T47D (cell line): ENCODE data around the gene TMEM238L.
A peak's percentile ranks its signal among the peaks of the same experiment; 100 is the strongest.
"Not testable (repeated sequence)": the region's sequence is repeated elsewhere in the genome, so short reads cannot be mapped to it uniquely, and the experiment has no call there.

Source experiments
- DNase-seq, 2 experiments: peaks; one replicate each; pipeline versions ENCODE4 v3.0.0 to v3.0.0-alpha.2; 2011 to 2012; ENCODE audit warnings: low read depth in 1 of 2, low spot score in 1 of 2
- JUND ChIP-seq: IDR thresholded peaks from 2 replicates; pipeline ENCODE4 v1.6.1; 2012; ENCODE audit warnings: low read depth
- in situ Hi-C: cut with HindIII; loops from 2 replicates; pipeline ENCODE4 v1.10.0; 2016; ENCODE audit warnings: low sequenced_read_pairs, low pct_unique_long_range_greater_than_20kb

The TMEM238L gene, protein sequence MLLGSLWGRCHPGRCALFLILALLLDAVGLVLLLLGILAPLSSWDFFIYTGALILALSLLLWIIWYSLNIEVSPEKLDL

DNA sequence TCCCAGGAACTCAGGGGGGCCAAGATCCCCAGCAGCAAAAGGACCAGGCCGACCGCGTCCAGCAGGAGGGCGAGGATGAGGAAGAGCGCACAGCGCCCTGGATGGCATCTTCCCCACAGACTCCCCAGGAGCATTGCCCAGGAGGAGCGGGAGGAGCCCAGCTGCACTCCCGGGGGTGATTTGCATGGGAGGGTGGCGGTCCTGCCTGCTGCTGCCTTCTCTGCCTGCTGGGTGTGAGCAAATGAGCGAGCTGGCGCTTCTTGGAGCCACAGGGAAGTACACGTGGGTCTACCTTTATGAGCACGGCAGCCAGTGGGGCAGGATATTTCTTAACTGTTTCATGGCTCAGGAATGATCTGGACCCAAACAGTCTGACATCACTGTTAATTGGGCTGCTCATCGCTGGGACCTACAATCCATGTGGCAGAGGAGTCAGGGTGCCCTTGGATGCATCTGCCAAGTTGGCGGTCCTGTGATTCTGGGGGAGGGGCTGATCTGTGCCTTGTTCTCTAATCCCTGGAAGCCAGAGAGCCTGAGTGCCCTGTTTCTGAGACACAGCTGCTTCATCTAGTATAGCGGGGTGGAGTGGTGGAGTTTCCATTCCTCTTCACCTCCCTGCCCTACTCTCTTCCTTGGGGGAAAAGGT, at the start of gene TMEM238L:
TSS of gene TMEM238L (minus strand) at position 270 of the 646 bp plus-strand sequence. CDS start at position 134, 136 bp downstream.
- no peak for TF ChIP-seq JUND
- in situ Hi-C loops = no loop called here
- no peak for DNase-seq

DNA sequence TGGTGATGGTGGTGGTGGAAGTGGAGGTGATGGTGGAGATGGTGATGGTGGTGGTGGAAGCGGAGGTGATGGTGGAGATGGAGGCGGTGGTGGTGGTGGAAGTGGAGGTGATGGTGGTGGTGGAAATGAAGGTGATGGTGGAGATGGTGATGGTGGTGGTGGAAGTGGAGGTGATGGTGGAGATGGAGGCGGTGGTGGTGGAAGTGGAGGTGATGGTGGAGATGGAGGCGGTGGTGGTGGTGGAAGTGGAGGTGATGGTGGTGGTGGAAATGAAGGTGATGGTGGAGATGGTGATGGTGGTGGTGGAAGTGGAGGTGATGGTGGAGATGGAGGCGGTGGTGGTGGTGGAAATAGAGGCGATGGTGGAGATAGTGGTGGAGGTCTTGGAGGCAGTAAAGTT, 42.7 kb upstream of the TMEM238L start:
- DNase-seq, in situ Hi-C loops: not testable (repeated sequence)

DNA sequence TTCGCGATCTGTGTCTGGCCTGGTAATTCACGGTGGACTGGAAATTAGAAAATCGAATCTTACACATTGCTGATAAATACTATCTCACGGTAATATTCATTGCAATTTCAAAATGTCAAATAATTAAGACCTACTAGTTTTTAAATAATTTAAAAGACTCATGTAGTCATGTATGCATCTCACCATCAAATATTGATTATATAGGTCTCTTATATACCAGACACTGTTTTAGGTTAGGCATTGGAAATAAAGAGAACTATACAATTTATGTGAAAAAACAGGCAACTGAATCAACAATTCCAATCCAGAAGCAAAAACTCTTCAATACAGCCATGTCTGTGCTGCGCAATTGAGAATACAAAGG, 41.5 kb upstream of the TMEM238L start:
- in situ Hi-C loops = no loop called here
- no peak for DNase-seq
- TF ChIP-seq JUND = no peak

DNA sequence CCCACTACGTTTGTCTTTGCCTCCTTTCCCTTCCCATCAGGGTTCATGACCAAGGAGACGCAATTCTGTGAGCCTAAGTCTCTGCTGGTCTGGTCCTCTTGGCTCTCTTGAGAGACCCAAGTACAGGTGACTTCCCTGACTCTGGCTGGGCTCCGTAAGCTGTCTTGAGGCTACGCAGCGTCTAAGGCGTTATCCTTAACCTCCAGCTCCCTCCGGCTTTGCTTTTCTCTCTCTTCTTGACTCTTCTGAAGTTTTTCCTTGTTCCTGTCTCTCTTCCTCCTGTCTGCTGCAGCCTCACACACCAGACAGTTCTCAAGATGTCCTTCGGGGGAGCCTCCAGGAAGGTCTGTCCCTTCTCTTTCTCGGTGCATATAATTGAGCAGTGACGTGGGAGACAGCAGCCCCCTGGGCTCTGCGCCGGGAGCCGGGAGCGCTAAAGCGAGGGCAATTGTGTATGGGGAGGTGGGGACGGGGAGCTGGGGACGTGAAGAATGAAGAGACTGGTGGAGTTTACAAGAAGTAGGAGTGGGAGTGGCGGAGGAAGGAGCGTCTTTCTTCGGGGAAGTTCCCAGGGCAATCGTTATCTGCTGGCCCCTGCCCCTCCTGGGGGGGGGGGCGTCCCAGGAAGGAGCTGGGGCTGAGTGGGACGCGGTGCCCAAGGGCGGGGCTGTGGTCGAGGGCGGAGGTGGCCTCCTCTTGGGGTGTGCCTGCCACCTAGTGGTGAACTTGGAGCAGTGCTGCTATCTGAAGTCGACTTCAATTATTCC, 40.9 kb upstream of the TMEM238L start:
- DNase-seq = peak; percentile 41 to 62
- no peak for TF ChIP-seq JUND
- in situ Hi-C loops = no loop called here

DNA sequence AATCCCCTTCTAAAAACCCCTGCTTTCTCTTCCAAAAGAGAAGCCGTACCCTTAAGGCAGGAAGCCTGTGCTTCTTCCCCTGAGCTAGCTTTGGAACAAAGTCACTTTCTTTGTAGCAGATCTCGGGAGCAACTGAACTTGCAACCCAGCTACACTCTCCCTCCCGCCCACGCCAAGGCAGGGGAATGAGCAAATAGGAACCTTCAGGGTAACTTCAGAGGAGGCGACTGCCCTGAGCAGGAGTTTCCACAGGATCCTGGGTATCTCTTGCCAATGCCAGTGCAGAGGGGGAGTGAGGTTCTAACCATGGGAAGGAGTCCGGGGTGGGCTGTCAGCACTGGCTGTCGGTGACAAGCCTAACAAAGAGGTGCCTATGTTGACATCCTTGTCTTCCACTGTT, 39.9 kb upstream of the TMEM238L start:
- in situ Hi-C loops = no loop called here
- TF ChIP-seq JUND = no peak
- DNase-seq = no peak

DNA sequence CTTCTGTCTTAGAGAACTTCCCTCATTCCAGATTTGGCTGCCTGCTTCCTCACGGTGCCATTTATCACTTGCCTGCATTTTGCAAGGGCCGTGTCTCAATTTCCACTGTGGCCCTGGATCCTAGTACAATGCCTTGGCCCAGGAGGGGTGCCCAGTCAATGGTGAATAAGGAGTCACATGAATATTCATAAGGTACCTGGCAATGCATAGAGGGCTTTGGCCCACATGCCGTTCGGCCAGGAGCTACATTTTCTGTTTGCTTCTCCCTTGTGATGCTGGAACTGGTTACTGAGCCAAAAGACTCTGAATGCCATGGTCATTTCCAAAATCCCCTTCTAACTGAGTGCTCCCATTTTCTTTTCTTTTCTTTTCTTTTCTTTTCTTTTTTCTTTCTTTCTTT, 38.8 kb upstream of the TMEM238L start:
- no peak for DNase-seq
- no peak for TF ChIP-seq JUND
- in situ Hi-C loops = no loop called here

DNA sequence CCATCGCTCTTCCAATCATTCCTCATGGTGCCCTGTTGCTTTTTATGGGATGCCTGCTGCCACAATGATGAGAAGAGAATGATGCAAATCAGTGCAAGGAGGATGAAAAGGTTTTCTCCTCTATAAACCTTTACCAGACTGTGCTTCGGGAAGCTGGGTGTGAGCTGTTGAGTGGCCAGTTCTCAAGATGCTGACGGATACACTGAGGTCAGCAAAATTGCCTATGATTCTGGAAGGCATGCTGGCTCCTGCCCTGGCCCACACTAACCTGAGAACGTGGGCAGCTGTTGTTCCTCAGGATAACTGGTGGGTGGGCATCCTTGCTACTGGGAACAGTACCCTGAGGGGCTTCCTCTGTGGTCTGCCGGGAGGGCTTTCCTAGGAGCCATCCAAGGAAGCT, 34.8 kb upstream of the TMEM238L start:
- no peak for DNase-seq
- in situ Hi-C loops = no loop called here
- TF ChIP-seq JUND = no peak

DNA sequence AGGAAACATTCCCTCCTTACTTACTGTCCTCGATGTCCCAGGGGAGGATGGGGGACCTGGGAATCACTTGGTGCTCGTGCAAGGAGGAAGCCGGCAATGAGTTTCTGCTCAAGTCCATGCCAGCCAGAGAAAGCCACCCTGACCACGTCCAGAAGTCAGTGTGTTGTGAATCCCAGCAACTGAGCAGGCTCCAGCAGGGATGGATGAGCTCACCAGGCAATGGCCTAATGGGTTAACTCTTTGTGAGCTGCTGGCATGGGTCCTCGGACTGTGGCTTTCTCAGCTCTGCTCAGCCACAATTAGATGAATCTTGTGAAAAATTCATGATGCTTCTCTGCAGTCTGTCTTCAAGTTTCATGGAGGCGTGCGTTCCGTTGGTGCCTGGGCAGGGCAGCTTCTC, 34.0 kb upstream of the TMEM238L start, which contains the start of gene PIRT:
TSS of gene PIRT (minus strand) at position 167 of the 400 bp plus-strand sequence. CDS start 12,442 bp downstream, outside the sequence.
- no peak for DNase-seq
- in situ Hi-C loops = no loop called here
- no peak for TF ChIP-seq JUND

DNA sequence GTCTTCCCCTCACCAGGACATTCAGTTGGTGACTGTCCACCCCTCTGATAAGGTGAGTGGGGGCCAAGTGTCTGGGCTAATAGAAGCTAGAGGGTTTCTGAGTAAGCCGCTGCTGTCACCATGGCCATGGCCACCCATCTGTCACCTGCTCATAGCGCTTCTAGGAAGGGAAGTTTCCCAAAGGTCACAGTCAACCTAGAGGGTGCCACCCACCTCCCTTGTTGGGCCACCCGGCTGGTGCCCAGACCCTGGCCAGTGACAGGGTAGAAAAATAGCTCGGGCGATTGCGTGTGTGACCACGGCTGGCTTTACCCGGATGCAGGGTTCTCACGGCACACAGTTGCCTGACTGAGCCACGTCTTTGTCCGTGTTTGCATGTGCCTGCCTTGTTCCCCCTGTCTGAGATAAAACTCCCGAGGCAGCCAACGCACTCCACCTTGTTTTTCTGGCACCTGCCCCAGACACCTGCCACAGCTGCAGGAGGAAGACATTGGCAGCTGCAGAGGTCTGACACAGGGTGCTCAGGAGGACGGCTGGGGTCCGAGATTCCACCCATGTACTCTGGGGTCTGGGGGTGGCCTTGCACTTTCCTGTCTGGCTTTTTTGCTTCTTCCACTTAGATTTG, 33.2 kb upstream of the TMEM238L start:
- in situ Hi-C loops = no loop called here
- TF ChIP-seq JUND = no peak
- DNase-seq = no peak

DNA sequence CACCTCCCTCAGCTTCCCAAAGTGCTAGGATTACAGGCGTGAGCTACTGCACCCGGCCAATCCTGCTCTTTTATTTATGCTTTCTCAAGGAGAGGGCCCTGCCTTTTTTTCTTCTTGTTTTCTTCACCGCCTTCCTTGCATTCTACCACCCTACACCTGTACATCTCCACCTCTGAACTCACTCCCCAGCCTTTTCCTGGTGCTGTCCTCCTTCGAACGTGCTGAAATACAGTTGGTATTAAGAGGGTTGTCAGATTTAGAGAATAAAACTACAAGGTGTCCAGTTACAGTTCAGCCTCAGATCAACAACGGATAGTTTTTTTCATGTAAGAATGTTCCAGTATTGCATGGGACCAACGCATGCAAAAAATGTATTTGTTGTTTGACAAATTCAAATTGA, 32.2 kb upstream of the TMEM238L start:
- peak in 1 of 2 experiments; percentile 17 for DNase-seq
- TF ChIP-seq JUND = no peak
- in situ Hi-C loops = no loop called here

DNA sequence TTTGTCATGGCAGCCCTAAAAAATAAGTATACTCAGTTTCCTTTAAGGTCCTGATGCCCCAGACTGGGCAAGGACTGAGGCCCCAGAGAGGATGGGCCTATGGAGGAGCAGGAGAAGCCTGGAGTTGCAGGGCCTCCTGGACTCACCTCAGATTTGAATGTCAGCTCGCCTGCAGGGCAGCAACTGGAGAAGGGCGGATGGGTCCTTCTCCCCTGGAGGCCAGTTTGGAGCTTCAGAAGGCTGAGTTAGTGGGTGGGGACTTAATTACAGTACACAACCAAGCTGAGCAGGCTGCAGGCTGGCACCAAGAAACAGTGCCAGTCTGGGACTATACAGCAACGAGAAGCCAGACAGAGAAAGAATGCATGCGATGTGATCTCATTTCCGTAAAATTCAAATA, 27.8 kb upstream of the TMEM238L start:
- no peak for DNase-seq
- in situ Hi-C loops = no loop called here

DNA sequence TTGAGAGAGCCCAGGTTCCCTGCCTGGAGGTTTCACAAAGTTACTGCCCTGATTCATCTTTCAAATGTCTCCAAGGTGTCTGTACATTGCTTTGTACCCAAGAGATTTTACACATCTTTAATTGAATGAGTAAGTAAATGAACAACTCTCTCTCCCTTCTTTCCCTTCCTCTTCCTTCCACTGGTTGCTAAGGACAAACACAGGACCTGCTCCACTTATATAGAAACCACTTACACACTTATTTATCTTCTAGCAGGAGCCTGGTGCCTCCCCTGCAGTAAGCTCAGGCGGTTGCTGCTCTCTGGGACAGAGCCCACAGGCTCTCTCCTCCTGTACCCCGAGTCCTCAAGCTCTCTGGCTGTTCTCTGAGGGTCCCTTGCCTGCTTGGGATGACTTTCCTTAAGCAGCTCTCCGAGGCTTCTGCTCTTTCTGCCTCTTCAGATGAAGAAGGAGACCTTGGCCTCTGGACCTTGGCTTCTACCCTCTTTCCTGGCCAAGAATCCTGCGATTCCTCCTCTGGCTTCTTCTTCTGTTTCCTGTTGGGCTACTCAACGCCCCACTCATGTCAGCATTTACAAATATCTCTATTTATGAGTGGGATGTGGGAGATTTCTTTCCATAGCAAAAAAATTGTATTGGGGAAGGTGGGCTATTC, 24.1 kb upstream of the TMEM238L start:
- in situ Hi-C loops = no loop called here
- TF ChIP-seq JUND = no peak
- no peak for DNase-seq

More for the DNA sequence above, 27.8 kb upstream of the TMEM238L start:
- no peak for TF ChIP-seq JUND
